Measurements from ENCODE around the gene RBMS3.

RBMS3 gene

DNA sequence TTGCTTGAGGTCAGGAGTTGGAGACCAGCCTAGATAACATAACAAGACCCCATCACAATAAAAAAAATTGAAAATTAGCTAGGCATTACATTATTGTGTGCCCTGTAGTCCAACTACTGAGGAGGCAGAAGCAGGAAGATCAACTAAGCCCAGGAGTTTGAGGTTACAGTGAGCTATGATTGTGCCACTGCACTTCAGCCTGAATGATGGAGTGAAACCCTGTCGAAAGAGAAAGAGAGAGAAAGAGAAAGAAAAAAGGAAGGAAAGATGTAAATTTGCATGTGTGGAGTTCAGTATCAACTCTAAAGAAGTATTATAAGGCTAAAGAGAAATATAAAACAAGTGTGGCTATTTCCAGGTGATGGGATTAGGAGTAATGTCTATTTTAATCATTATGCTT lies 661.4 kb downstream of the RBMS3 start:
- Histone ChIP-seq H3K9me3 (ENCODE audit: control insufficient read depth, insufficient read depth, low read length) (no peaks in the 10 kb centered on the region), H3K4me1 (ENCODE audit: control insufficient read depth, insufficient read depth, low read length) (no peaks in the 10 kb centered on the region; the same call in 1 of the 2 replicates), H3K4me3 (ENCODE audit: low read length) (no peak overlapping the region), H3K27ac (ENCODE audit: low read length) (no peak overlapping the region), H3K27me3 (ENCODE audit: control insufficient read depth, insufficient read depth, low read length) (no peaks in the 10 kb centered on the region), H3K36me3 (ENCODE audit: control insufficient read depth, insufficient read depth, low read length) (no peaks in the 10 kb centered on the region)
- DNase-seq (ENCODE audit: low read depth, low spot score), result no peak
- WGBS (ENCODE audit: insufficient coverage, insufficient read length), result no CpG with 5 or more reads among the region's 1 CpG

DNA sequence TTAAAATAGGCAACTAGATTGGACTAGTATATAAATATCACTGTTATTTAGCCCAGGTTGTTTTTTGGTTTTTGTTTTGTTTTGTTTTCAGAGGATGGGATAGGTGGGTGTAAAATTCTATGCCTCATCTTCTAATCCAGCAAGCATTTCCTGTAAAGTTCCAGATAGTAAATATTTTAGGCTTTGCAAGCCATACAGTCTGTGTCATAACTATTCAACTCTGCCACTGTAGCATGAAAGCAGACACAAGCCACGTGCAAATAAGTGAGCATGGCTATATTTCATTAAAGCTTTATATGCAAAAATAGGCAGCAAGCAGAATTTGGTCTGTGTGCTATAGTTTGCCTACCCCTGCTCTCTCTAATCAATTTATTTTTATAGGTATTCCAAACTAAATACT lies 668.3 kb downstream of the RBMS3 start:
- Histone ChIP-seq H3K36me3 (ENCODE audit: control insufficient read depth, insufficient read depth, low read length) (no peaks in the 10 kb centered on the region), H3K4me1 (ENCODE audit: control insufficient read depth, insufficient read depth, low read length) (no peaks in the 10 kb centered on the region), H3K9me3 (ENCODE audit: control insufficient read depth, insufficient read depth, low read length) (no peaks in the 10 kb centered on the region), H3K27me3 (ENCODE audit: control insufficient read depth, insufficient read depth, low read length) (no peaks in the 10 kb centered on the region), H3K27ac (ENCODE audit: low read length) (no peak overlapping the region), H3K4me3 (ENCODE audit: low read length) (no peak overlapping the region)
- WGBS (ENCODE audit: insufficient coverage, insufficient read length), result no CpG with 5 or more reads among the region's 1 CpG
- no peak for DNase-seq (ENCODE audit: low read depth, low spot score)

DNA sequence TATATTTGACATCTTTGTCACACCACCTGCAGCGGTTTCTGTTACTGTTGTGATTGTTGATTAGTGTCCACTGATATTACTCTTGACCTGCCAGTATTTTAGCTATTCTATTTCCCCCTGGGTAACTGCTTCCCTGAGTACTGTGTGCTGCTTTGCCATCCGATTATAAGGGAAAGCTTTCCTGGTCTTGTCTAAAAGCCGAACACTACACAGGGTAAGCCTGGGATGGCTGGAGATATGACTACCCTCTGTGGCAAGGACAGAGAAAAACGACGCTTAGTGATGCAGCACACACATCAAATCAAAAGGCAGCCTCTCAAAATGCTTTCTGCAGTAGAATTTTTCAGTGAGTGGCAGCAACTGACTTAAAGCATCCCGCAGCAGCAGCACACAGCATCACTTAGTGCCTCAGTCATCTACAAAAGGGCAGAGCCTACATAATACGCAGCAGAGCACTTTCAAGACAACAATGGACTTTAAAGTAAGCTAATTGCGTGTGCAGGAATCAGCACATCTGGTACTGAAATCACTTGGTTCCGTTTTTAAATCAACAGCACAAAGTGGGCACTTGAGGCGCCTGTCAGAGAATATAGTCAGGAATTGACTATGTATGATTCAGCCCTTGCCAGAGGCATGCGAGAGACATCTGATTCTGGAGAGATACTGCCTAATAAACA lies 669.2 kb downstream of the RBMS3 start:
- no peak overlapping the region for H3K27ac ChIP-seq (ENCODE audit: low read length)
- no peaks in the 10 kb centered on the region for H3K36me3 ChIP-seq (ENCODE audit: control insufficient read depth, insufficient read depth, low read length)
- no peaks in the 10 kb centered on the region for H3K4me1 ChIP-seq (ENCODE audit: control insufficient read depth, insufficient read depth, low read length)
- no CpG with 5 or more reads among the region's 11 CpGs for WGBS (ENCODE audit: insufficient coverage, insufficient read length)
- no peaks in the 10 kb centered on the region for H3K27me3 ChIP-seq (ENCODE audit: control insufficient read depth, insufficient read depth, low read length)
- no peaks in the 10 kb centered on the region for H3K9me3 ChIP-seq (ENCODE audit: control insufficient read depth, insufficient read depth, low read length)
- no peak for DNase-seq (ENCODE audit: low read depth, low spot score)
- no peak overlapping the region for H3K4me3 ChIP-seq (ENCODE audit: low read length)

- no peaks in the 10 kb centered on the region for H3K27me3 ChIP-seq (ENCODE audit: control insufficient read depth, insufficient read depth, low read length)
- H3K4me3 ChIP-seq (ENCODE audit: low read length), result no peak overlapping the region
- H3K4me1 ChIP-seq (ENCODE audit: control insufficient read depth, insufficient read depth, low read length), result no peaks in the 10 kb centered on the region
- WGBS (ENCODE audit: insufficient coverage, insufficient read length), result no CpG with 5 or more reads among the region's 1 CpG
- H3K27ac ChIP-seq (ENCODE audit: low read length), result no peak overlapping the region
- no peak for DNase-seq (ENCODE audit: low read depth, low spot score)
- H3K9me3 ChIP-seq (ENCODE audit: control insufficient read depth, insufficient read depth, low read length), result no peaks in the 10 kb centered on the region
- no peaks in the 10 kb centered on the region for H3K36me3 ChIP-seq (ENCODE audit: control insufficient read depth, insufficient read depth, low read length)
These were observed 671.6 kb downstream of the RBMS3 start for GRCh38 chr3:29952431-29952830.

DNA sequence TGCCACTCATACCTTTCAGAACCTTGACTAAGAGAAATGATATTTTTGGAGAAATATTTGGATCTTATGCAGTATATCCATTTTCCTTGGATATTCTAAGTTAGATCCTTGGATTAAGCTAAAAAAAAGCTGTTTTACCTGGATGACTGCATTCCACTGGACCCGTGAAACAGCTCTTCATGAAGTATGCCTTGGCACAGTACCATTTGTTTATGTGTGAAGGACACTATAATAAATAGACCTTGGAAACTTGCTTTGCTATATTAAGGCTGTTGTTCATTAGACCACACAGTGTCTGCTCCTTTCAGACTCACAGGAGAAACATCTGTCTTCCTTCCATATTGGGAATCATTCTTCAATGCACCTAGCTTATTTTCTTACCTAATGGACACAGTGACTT lies 674.5 kb downstream of the RBMS3 start:
- Histone ChIP-seq H3K9me3 (ENCODE audit: control insufficient read depth, insufficient read depth, low read length) (no peaks in the 10 kb centered on the region), H3K27me3 (ENCODE audit: control insufficient read depth, insufficient read depth, low read length) (no peaks in the 10 kb centered on the region)
- no CpG with 5 or more reads among the region's 1 CpG for WGBS (ENCODE audit: insufficient coverage, insufficient read length)

GRCh38 chr3:29958816-29959215 lies 677.9 kb downstream of the RBMS3 start:
- Histone ChIP-seq H3K4me3 (ENCODE audit: low read length) (no peak overlapping the region), H3K9me3 (ENCODE audit: control insufficient read depth, insufficient read depth, low read length) (no peaks in the 10 kb centered on the region), H3K27me3 (ENCODE audit: control insufficient read depth, insufficient read depth, low read length) (no peaks in the 10 kb centered on the region), H3K27ac (ENCODE audit: low read length) (no peak overlapping the region), H3K4me1 (ENCODE audit: control insufficient read depth, insufficient read depth, low read length) (no peaks in the 10 kb centered on the region), H3K36me3 (ENCODE audit: control insufficient read depth, insufficient read depth, low read length) (no peaks in the 10 kb centered on the region)
- DNase-seq (ENCODE audit: low read depth, low spot score), result no peak
- no CpG with 5 or more reads among the region's 1 CpG for WGBS (ENCODE audit: insufficient coverage, insufficient read length)

More for the DNA sequence above, 674.5 kb downstream of the RBMS3 start:
- DNase-seq (ENCODE audit: low read depth, low spot score), result no peak
- Histone ChIP-seq H3K36me3 (ENCODE audit: control insufficient read depth, insufficient read depth, low read length) (no peaks in the 10 kb centered on the region), H3K4me3 (ENCODE audit: low read length) (no peak overlapping the region), H3K4me1 (ENCODE audit: control insufficient read depth, insufficient read depth, low read length) (no peaks in the 10 kb centered on the region), H3K27ac (ENCODE audit: low read length) (no peak overlapping the region)

- Histone ChIP-seq H3K4me1 (ENCODE audit: control insufficient read depth, insufficient read depth, low read length) (peaks cover 6% of the 10 kb centered on the region), H3K27me3 (ENCODE audit: control insufficient read depth, insufficient read depth, low read length) (no peaks in the 10 kb centered on the region), H3K4me3 (ENCODE audit: low read length) (no peak overlapping the region), H3K36me3 (ENCODE audit: control insufficient read depth, insufficient read depth, low read length) (no peaks in the 10 kb centered on the region; the same call in 1 of the 2 replicates), H3K27ac (ENCODE audit: low read length) (no peak overlapping the region), H3K9me3 (ENCODE audit: control insufficient read depth, insufficient read depth, low read length) (no peaks in the 10 kb centered on the region)
- WGBS (ENCODE audit: insufficient coverage, insufficient read length), result no CpG with 5 or more reads among the region's 2 CpGs
- DNase-seq (ENCODE audit: low read depth, low spot score), result no peak
These were observed 691.0 kb downstream of the RBMS3 start for GRCh38 chr3:29971895-29972294.

DNA sequence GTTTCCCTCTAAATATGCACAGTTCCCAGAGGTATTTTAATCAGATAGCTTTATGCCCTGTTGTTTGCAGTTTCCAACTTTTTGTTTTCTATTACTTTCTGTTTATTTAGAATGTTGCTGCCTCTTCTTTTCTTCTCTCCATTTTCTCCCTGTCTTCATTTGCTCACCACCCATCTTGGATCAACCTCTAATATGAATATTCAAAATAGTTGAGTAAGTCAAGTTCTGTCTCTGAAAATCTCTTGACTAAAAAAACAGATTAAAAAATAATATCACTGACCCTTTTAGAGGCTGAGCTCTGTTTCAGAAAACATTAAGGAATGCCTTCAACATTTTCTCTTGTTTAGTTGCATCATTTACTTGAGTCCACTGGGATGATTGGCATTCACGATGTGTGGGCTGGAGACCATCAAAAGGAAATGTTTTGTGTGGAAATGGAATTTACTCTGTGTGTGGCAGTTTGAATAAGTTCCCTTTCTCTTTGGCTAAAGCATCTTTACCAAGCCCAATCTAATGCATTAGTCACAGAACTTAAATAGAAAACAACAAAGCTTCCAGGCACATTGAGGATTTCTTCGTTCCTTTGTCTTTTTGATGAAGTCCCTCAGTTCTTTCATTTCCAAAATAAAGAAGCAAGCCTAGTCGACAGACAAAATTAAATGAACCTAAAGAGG lies 691.6 kb downstream of the RBMS3 start:
- Histone ChIP-seq H3K4me1 (ENCODE audit: control insufficient read depth, insufficient read depth, low read length) (peaks cover 6% of the 10 kb centered on the region), H3K36me3 (ENCODE audit: control insufficient read depth, insufficient read depth, low read length) (no peaks in the 10 kb centered on the region; the same call in 1 of the 2 replicates), H3K27me3 (ENCODE audit: control insufficient read depth, insufficient read depth, low read length) (no peaks in the 10 kb centered on the region), H3K4me3 (ENCODE audit: low read length) (no peak overlapping the region), H3K27ac (ENCODE audit: low read length) (no peak overlapping the region), H3K9me3 (ENCODE audit: control insufficient read depth, insufficient read depth, low read length) (no peaks in the 10 kb centered on the region)
- no peak for DNase-seq (ENCODE audit: low read depth, low spot score)
- no CpG with 5 or more reads among the region's 3 CpGs for WGBS (ENCODE audit: insufficient coverage, insufficient read length)

DNA sequence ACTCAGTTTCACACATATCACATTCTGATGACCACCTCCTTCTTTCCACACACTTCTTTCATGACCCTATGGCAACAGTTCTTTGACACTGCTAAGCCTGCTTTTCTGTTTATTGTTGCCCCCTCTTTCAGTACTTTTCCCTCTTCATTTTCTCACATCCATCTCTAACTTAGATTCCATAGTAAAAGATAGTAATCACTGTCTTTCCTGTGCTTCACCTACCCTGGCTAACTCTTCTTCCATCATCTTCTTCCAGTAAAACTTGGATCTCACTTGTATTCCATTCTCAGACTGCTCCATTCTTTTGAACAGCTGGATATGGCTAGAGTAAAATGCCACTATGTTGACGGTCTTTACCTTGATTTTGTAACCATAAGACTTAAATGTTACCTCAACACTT lies 692.9 kb downstream of the RBMS3 start:
- no peaks in the 10 kb centered on the region for H3K27me3 ChIP-seq (ENCODE audit: control insufficient read depth, insufficient read depth, low read length)
- no peak overlapping the region for H3K27ac ChIP-seq (ENCODE audit: low read length)
- no peak for DNase-seq (ENCODE audit: low read depth, low spot score)
- no peak overlapping the region for H3K4me3 ChIP-seq (ENCODE audit: low read length)
- no peaks in the 10 kb centered on the region for H3K9me3 ChIP-seq (ENCODE audit: control insufficient read depth, insufficient read depth, low read length)
- no peaks in the 10 kb centered on the region; the same call in 1 of the 2 replicates for H3K36me3 ChIP-seq (ENCODE audit: control insufficient read depth, insufficient read depth, low read length)
- WGBS (ENCODE audit: insufficient coverage, insufficient read length), result no CpG with 5 or more reads among the region's 1 CpG
- H3K4me1 ChIP-seq (ENCODE audit: control insufficient read depth, insufficient read depth, low read length), result peaks cover 4% of the 10 kb centered on the region; the same call in 1 of the 2 replicates

- Histone ChIP-seq H3K4me1 (ENCODE audit: control insufficient read depth, insufficient read depth, low read length) (peaks cover 2% of the 10 kb centered on the region; the same call in 1 of the 2 replicates), H3K36me3 (ENCODE audit: control insufficient read depth, insufficient read depth, low read length) (no peaks in the 10 kb centered on the region; the same call in 1 of the 2 replicates), H3K9me3 (ENCODE audit: control insufficient read depth, insufficient read depth, low read length) (no peaks in the 10 kb centered on the region), H3K27ac (ENCODE audit: low read length) (no peak overlapping the region), H3K4me3 (ENCODE audit: low read length) (no peak overlapping the region), H3K27me3 (ENCODE audit: control insufficient read depth, insufficient read depth, low read length) (no peaks in the 10 kb centered on the region)
- no CpG with 5 or more reads among the region's 5 CpGs for WGBS (ENCODE audit: insufficient coverage, insufficient read length)
- no peak for DNase-seq (ENCODE audit: low read depth, low spot score)
These were observed 696.0 kb downstream of the RBMS3 start for GRCh38 chr3:29976871-29977270.

Measured in iPS DF 6.9 (cell line).